H1 (cell line): Measurements from ENCODE around the gene KMT5C. TPM values are rescaled to one million over a fixed set of nuclear protein-coding genes. Genes with fewer than 3 reads are reported as not detected.

Source experiments
- CTCF ChIA-PET: fragments of 300-600 bp; sonication (Branson Sonifier 250); formaldehyde crosslinking; loops from one replicate; lab custom pipeline; 2021; ENCODE audit not compliant: partially characterized antibody; lab: Charles Lee
- POLR2A ChIA-PET: fragments of 300-600 bp; sonication (Branson Sonifier 250); formaldehyde crosslinking; loops from one replicate; lab custom pipeline; 2021; ENCODE audit warnings: inconsistent platforms; ENCODE audit not compliant: partially characterized antibody; lab: Charles Lee
- DNase-seq, 2 experiments: peaks; one replicate each; pipeline versions ENCODE4 v3.0.0 to v3.0.0-alpha.2; 2010 to 2022; ENCODE audit warnings: low spot score in 2 of 2, low read depth in 1 of 2, mixed read lengths in 1 of 2
- FAIRE-seq: peaks from 2 replicates; lab custom pipeline; 2011; peaks lifted over from hg19 to GRCh38; lab: Jason Lieb, UNC
- H2AFZ ChIP-seq: 2 replicates; pipeline ENCODE4 v1.8.1; 2012; ENCODE audit warnings: low read length, inconsistent platforms
- H2AK5ac ChIP-seq: 2 replicates; pipeline ENCODE4 v1.6.1; 2013; ENCODE audit warnings: low read depth, low read length
- H2BK120ac ChIP-seq: replicated peaks from 2 replicates; pipeline ENCODE3; 2013; ENCODE audit warnings: low read depth, low read length, inconsistent platforms
- H2BK12ac ChIP-seq: 2 replicates; pipeline ENCODE4 v1.6.1; 2013; ENCODE audit warnings: low read depth, low read length
- H2BK15ac ChIP-seq: 2 replicates; pipeline ENCODE4 v1.6.1; 2013; ENCODE audit warnings: low read length
- H2BK20ac ChIP-seq: 2 replicates; pipeline ENCODE4 v1.6.1; 2013; ENCODE audit warnings: low read length
- H2BK5ac ChIP-seq: 2 replicates; pipeline ENCODE4 v1.6.1; 2013; ENCODE audit warnings: low read depth, low read length
- H3K14ac ChIP-seq: 2 replicates; pipeline ENCODE4 v1.6.1; 2013; ENCODE audit warnings: inconsistent platforms; ENCODE audit not compliant: insufficient read length
- H3K18ac ChIP-seq: 2 replicates; pipeline ENCODE4 v1.6.1; 2013; ENCODE audit warnings: low read length; ENCODE audit errors: extremely low read depth
- H3K23ac ChIP-seq: 2 replicates; pipeline ENCODE4 v1.6.1; 2013; ENCODE audit warnings: inconsistent platforms; ENCODE audit not compliant: insufficient read length
- H3K23me2 ChIP-seq: 2 replicates; pipeline ENCODE4 v1.6.1; 2013; ENCODE audit warnings: low read depth, low read length
- H3K27ac ChIP-seq: 2 replicates; pipeline ENCODE4 v1.6.1; 2011; ENCODE audit warnings: low read depth, low read length, inconsistent platforms
- H3K27me3 ChIP-seq, 4 experiments: replicated peaks in 1 of 4; 1 replicate in 1 of 4; 2 replicates in 3 of 4; pipeline versions ENCODE4 v1.6.1 to v1.8.1; 2011 to 2013; ENCODE audit warnings: low read length in 3 of 4, mild to moderate bottlenecking in 3 of 4, inconsistent platforms in 2 of 4, mixed read lengths in 2 of 4, moderate library complexity in 1 of 4; ENCODE audit not compliant: control insufficient read depth in 3 of 4, insufficient read depth in 3 of 4; ENCODE audit errors: extremely low read depth in 1 of 4
- H3K36me3 ChIP-seq, 4 experiments: 2 replicates each; pipeline versions ENCODE4 v1.6.1 to v1.8.1; 2011 to 2013; ENCODE audit warnings: mild to moderate bottlenecking in 4 of 4, low read length in 3 of 4, moderate library complexity in 2 of 4, control low read depth in 1 of 4, inconsistent platforms in 1 of 4; ENCODE audit not compliant: insufficient read depth in 4 of 4, control insufficient read depth in 2 of 4
- H3K4ac ChIP-seq: replicated peaks from 2 replicates; pipeline ENCODE3; 2013; ENCODE audit warnings: low read length, low read depth, mixed read lengths, inconsistent platforms; ENCODE audit not compliant: insufficient read length
- H3K4me1 ChIP-seq, 4 experiments: replicated peaks in 1 of 4; 1 replicate in 1 of 4; 2 replicates in 3 of 4; pipeline versions ENCODE4 v1.6.1 to v1.8.1; 2011 to 2013; ENCODE audit warnings: low read length in 3 of 4, inconsistent platforms in 2 of 4, mixed read lengths in 1 of 4; ENCODE audit not compliant: insufficient read depth in 4 of 4, control insufficient read depth in 3 of 4
- H3K4me2 ChIP-seq, 2 experiments: 2 replicates each; pipeline versions ENCODE4 v1.6.1 to v1.8.1; 2011 to 2013; ENCODE audit warnings: low read depth in 2 of 2, low read length in 2 of 2, control low read depth in 1 of 2, inconsistent platforms in 1 of 2, mild to moderate bottlenecking in 1 of 2; ENCODE audit not compliant: insufficient read depth in 1 of 2
- H3K4me3 ChIP-seq, 4 experiments: fragments of 200-600, 300-600 bp in 1 of 4; sonication (generic), shearing (Covaris generic), sonication (Bioruptor Twin) in 1 of 4; 2 replicates each; pipeline versions ENCODE4 v1.5.1 to v1.8.1; 2011 to 2016; ENCODE audit warnings: low read length in 4 of 4, low read depth in 3 of 4, control low read depth in 2 of 4, inconsistent platforms in 2 of 4, mild to moderate bottlenecking in 2 of 4, mixed read lengths in 1 of 4, moderate library complexity in 1 of 4; ENCODE audit not compliant: insufficient read depth in 2 of 4; ENCODE audit errors: extremely low read depth in 1 of 4
- H3K56ac ChIP-seq: replicated peaks from 2 replicates; pipeline ENCODE3; 2013; ENCODE audit warnings: low read depth, mild to moderate bottlenecking, mixed read lengths, low read length, inconsistent platforms; ENCODE audit not compliant: insufficient read length
- H3K79me1 ChIP-seq: 2 replicates; pipeline ENCODE4 v1.6.1; 2013; ENCODE audit warnings: low read depth, low read length, control low read depth
- H3K79me2 ChIP-seq, 2 experiments: 2 replicates each; pipeline versions ENCODE4 v1.6.1 to v1.8.1; 2012 to 2013; ENCODE audit warnings: low read length in 2 of 2, mild to moderate bottlenecking in 2 of 2, inconsistent platforms in 1 of 2; ENCODE audit not compliant: insufficient read depth in 2 of 2, control insufficient read depth in 1 of 2
- H3K9ac ChIP-seq, 4 experiments: replicated peaks in 1 of 4; 1 replicate in 1 of 4; 2 replicates in 3 of 4; pipeline versions ENCODE4 v1.6.1 to v1.8.1; 2011 to 2013; ENCODE audit warnings: low read depth in 3 of 4, low read length in 3 of 4, control low read depth in 2 of 4, mild to moderate bottlenecking in 2 of 4, moderate library complexity in 2 of 4, inconsistent platforms in 1 of 4; ENCODE audit errors: extremely low read depth in 1 of 4
- H3K9me3 ChIP-seq, 2 experiments: 2 replicates each; pipeline versions ENCODE4 v1.6.1 to v1.8.1; 2012 to 2013; ENCODE audit warnings: mild to moderate bottlenecking in 2 of 2, moderate library complexity in 2 of 2, control low read depth in 1 of 2, inconsistent platforms in 1 of 2, low read depth in 1 of 2, low read length in 1 of 2, mixed read lengths in 1 of 2; ENCODE audit not compliant: insufficient read depth in 2 of 2
- H4K20me1 ChIP-seq, 2 experiments: replicated peaks in 1 of 2; 2 replicates each; pipeline versions ENCODE3 to v1.8.1; 2011 to 2013; ENCODE audit warnings: inconsistent platforms in 2 of 2, low read length in 2 of 2, mild to moderate bottlenecking in 1 of 2; ENCODE audit not compliant: insufficient read depth in 2 of 2, control insufficient read depth in 1 of 2
- H4K5ac ChIP-seq: 2 replicates; pipeline ENCODE4 v1.6.1; 2013; ENCODE audit warnings: low read length, low read depth, mixed read lengths, inconsistent platforms; ENCODE audit not compliant: insufficient read length
- H4K8ac ChIP-seq: 2 replicates; pipeline ENCODE4 v1.8.0; 2013; ENCODE audit warnings: mild to moderate bottlenecking, moderate library complexity, low read length, inconsistent platforms; ENCODE audit not compliant: insufficient read depth; ENCODE audit errors: extremely low read depth
- H4K91ac ChIP-seq: replicated peaks from 2 replicates; pipeline ENCODE3; 2013; ENCODE audit warnings: low read length, mixed read lengths, inconsistent platforms; ENCODE audit not compliant: insufficient read length
- CTCF ChIP-seq, 3 experiments: IDR thresholded peaks; 1 replicate in 2 of 3; 2 replicates in 1 of 3; pipeline versions ENCODE4 v1.5.1 to v1.6.1; 2011; ENCODE audit warnings: low read length in 3 of 3, mild to moderate bottlenecking in 3 of 3, inconsistent platforms in 2 of 3, low read depth in 1 of 3, moderate library complexity in 1 of 3; ENCODE audit not compliant: insufficient read depth in 1 of 3; ENCODE audit errors: control extremely low read depth in 1 of 3
- FOSL1 ChIP-seq: IDR thresholded peaks from 2 replicates; pipeline ENCODE4 v1.6.1; 2011; ENCODE audit warnings: mild to moderate bottlenecking, low read depth, low read length, moderate library complexity; ENCODE audit not compliant: insufficient read depth
- MAFK ChIP-seq: IDR thresholded peaks from 2 replicates; pipeline ENCODE4 v1.6.1; 2012; ENCODE audit warnings: low read depth, mild to moderate bottlenecking, improper control_type of control experiment, low read length
- SRF ChIP-seq: IDR thresholded peaks from 2 replicates; pipeline ENCODE4 v1.6.1; 2011; ENCODE audit warnings: mild to moderate bottlenecking, low read depth, low read length, moderate library complexity
- TAF7 ChIP-seq: optimal IDR thresholded peaks from 2 replicates; pipeline ENCODE3; 2011; ENCODE audit warnings: low read depth, mild to moderate bottlenecking, inconsistent platforms, low read length, moderate library complexity, borderline replicate concordance
- TBP ChIP-seq: IDR thresholded peaks from 2 replicates; pipeline ENCODE4 v1.6.1; 2011; ENCODE audit warnings: low read depth, low read length, improper control_type of control experiment
- WGBS, 2 experiments: shearing (Covaris generic) in 1 of 2; methylation state at CpG; one replicate each; pipeline versions ENCODE4 v1.1.6 to v1.1.7; 2013 to 2015; ENCODE audit warnings: low lambda C conversion rate in 2 of 2, mixed read lengths in 2 of 2, inconsistent platforms in 1 of 2, low coverage in 1 of 2, missing lambda C conversion rate in 1 of 2; ENCODE audit not compliant: insufficient replicate concordance in 2 of 2, insufficient coverage in 1 of 2, insufficient read length in 1 of 2; ENCODE audit errors: extremely low coverage in 1 of 2, missing lambda C conversion rate in 1 of 2; 5-methylcytosine and 5-hydroxymethylcytosine counted together
- polyA plus RNA-seq, 7 experiments: library from polyadenylated mRNA; depleted of rRNA in 3 of 7; stranded (reverse) in 5 of 7; unstranded in 2 of 7; fragments of >200 nt in 5 of 7; fragments of 200-250 nt in 2 of 7; gene quantifications; 1 replicate in 5 of 7; 2 replicates in 1 of 7; 4 replicates in 1 of 7; pipeline versions ENCODE4 v1.2.1 to v1.2.3, GENCODE V29; 2011 to 2013; ENCODE audit warnings: missing spikeins in 2 of 7, mixed read lengths in 2 of 7
- total RNA-seq: library from RNA; stranded (reverse); fragmentation: NEBNext Ultra II Directional; extraction: Animal tissue kit (Norgen Biotek cat#: 25700); gene quantifications from 2 replicates; pipeline ENCODE4 v1.2.1, GENCODE V29; 2021

Gene KMT5C
- total and polyA plus RNA-seq, 2 of the 8 experiments (the other 6 are each of a cell fraction or from before 2014, with no cell fraction given): 24.9 to 31.5 TPM

GRCh38 chr19:55352549-55353145, 13.0 kb downstream of the KMT5C start:
- FAIRE-seq: no peak
- ChIA-PET POLR2A (interaction anchor here (1.0 to 7.9 kb wide), 12 partner anchors 9 to 70 kb away, joined by 3 to 58 read pairs (median 5); partner anchors contain the start of genes GARIN5B, IL11 and KMT5C), CTCF (interaction anchor here (0.9 to 1.7 kb wide), 7 partner anchors 9 to 69 kb away, joined by 3 to 7 read pairs (median 3); partner anchors contain the start of genes BRSK1 and KMT5C)
- H2BK15ac ChIP-seq: peak overlapping the region; percentile 88; the same call in 1 of the 2 replicates
- no peak overlapping the region for H2BK120ac ChIP-seq
- no peak for DNase-seq
- no peak overlapping the region for H3K4ac ChIP-seq
- H3K4me3 ChIP-seq: no peak overlapping the region
- no peak overlapping the region for H2BK5ac ChIP-seq
- 88% methylated on average over 25 of the region's 25 CpGs; no CpG with 5 or more reads in 1 of the 2 experiments for WGBS, 2 experiments
- no peak overlapping the region; the same call in 1 of the 2 replicates for H2BK12ac ChIP-seq
- peaks cover 0 to 10% of the 10 kb centered on the region in 2 experiments for H4K20me1 ChIP-seq
- peaks cover 17 to 53% (median 44%) of the 10 kb centered on the region in 4 experiments for H3K27me3 ChIP-seq
- H3K4me2 ChIP-seq: peak overlapping the region; percentile 88 to 96; a peak in 1 of 4 replicates
- H4K5ac ChIP-seq: no peak overlapping the region
- H2AK5ac ChIP-seq: no peak overlapping the region
- H3K18ac ChIP-seq: no peak overlapping the region; the same call in 1 of the 2 replicates
- peaks cover 12% of the 10 kb centered on the region; the same call in 1 of the 2 replicates for H3K23me2 ChIP-seq
- H2AFZ ChIP-seq: no peak overlapping the region
- no peak overlapping the region for H3K27ac ChIP-seq
- H3K79me2 ChIP-seq: no peaks in the 10 kb centered on the region
- no peak overlapping the region for H3K23ac ChIP-seq
- no peaks in the 10 kb centered on the region for H3K9me3 ChIP-seq
- H3K79me1 ChIP-seq: no peaks in the 10 kb centered on the region
- H2BK20ac ChIP-seq: no peak overlapping the region
- H4K8ac ChIP-seq: no peak overlapping the region; the same call in 1 of the 2 replicates
- TF ChIP-seq FOSL1 (no peak), TBP (no peak), SRF (no peak), MAFK (no peak), CTCF (IDR thresholded peaks at IDR 0.05; ENCODE audit: control extremely low read depth in 1 of 3, insufficient read depth in 1 of 3, low read depth in 1 of 3, low read length in 3 of 3) (no peak), TAF7 (no peak)
- peaks cover 0 to 12% (median 0%) of the 10 kb centered on the region in 4 experiments; a peak in 1 of 8 replicates for H3K36me3 ChIP-seq
- H3K4me1 ChIP-seq: peaks cover 11 to 38% (median 23%) of the 10 kb centered on the region in 4 experiments
- H3K9ac ChIP-seq: no peak overlapping the region
- no peak overlapping the region for H3K56ac ChIP-seq
- H3K14ac ChIP-seq: no peak overlapping the region
- peak overlapping the region; percentile 46 for H4K91ac ChIP-seq
